ENCODE data around the gene COL9A2.
A peak's percentile ranks its signal among the peaks of the same experiment; 100 is the strongest.
"Not testable (repeated sequence)": the region's sequence is repeated elsewhere in the genome, so short reads cannot be mapped to it uniquely, and the experiment has no call there.

COL9A2 gene

GRCh38 chr1:40316595-40317393 lies at the start of gene COL9A2:
Gene COL9A2 (minus strand): TSS chr1:40317286. CDS start chr1:40317197, 89 bp downstream.
- no peak for DNase-seq (ENCODE audit: low read depth, low spot score)

DNA sequence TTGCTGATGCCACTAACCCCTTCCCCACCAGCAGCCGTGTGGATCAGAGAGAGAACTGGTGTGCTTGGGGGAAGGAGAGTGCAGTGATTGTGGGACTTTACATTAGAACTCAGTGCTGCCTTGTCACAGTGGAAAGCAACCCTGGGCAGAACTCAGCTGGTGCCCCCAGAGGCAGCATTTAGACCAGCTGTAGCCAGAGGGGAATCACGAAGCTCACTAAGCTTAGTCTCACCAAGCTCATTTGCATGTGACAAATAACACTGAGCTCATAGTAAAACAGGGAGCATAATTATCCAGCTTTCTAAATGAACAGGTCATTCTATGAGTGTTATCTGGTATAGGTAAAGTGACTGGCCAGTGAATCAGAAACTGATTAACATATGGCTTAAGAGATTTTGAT lies 46.6 kb upstream of the COL9A2 start:
- no peak for DNase-seq (ENCODE audit: low read depth, low spot score)

DNA sequence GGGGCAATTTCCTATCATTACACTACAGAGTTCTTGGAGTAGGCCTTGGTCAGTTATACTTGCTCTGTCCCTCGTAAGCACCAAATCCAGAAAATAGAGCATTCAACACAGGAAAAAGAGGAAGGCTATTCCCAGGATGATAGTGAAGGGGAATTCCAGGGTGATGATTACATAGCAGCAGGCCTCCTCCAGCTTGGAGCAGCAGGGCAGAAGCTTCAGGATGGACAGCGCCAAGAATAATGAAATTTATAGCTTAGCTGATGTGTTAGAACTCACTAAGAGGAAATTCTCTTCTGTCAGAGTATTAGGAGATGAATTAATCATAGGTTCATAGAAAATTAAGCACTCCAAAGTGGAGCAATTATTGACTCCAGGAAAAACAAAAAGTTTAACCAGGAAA lies 45.6 kb upstream of the COL9A2 start:
- DNase-seq (ENCODE audit: low read depth, low spot score) = no peak

- DNase-seq (ENCODE audit: low read depth, low spot score) = no peak
These were observed 45.1 kb upstream of the COL9A2 start for GRCh38 chr1:40362199-40362598.

- no peak for DNase-seq (ENCODE audit: low read depth, low spot score)
These were observed 44.6 kb upstream of the COL9A2 start for GRCh38 chr1:40361637-40362036.

- no peak for DNase-seq (ENCODE audit: low read depth, low spot score)
These were observed 44.1 kb upstream of the COL9A2 start for GRCh38 chr1:40361201-40361600.

DNA sequence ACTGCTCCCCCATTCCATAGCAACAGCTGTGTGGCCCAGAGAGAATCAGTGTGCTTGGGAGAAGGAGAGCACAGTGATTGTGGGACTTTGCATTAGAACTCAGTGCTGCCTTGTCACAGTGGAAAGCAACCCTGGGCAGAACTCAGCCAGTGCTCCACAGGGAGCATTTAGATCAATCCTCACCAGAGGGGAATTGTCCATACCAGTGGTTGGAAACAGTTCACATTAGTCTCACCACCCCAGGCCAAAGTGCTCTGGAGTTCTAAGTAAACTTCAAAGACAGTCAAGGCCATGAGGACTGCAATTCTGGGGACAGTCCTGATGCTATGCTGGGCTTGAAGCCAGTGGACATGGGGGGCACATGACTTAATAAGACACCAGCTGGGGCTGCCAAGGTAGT lies 43.5 kb upstream of the COL9A2 start:
- no peak for DNase-seq (ENCODE audit: low read depth, low spot score)

GRCh38 chr1:40357625-40358024 lies 40.5 kb upstream of the COL9A2 start:
- no peak for DNase-seq (ENCODE audit: low read depth, low spot score)

DNA sequence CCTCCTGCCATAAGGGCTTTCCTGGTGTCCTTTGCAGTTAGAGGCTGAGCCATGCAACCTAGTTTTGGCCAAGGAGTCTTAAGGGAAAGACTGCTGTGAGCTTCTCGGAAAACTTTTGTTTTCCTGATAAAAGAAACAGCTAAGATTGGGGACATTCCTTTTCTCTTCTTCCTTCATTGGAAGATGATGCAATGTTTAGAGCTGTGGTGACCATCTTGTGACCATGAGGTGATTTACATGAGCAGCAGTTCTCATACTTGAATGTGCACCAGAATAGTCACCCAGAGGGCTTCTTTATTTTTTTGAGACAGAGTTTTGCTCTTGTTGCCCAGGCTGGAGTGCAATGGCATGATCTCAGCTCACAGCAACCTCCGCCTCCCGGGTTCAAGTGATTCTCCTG lies 36.0 kb upstream of the COL9A2 start:
- no peak for DNase-seq (ENCODE audit: low read depth, low spot score)

- DNase-seq (ENCODE audit: low read depth, low spot score) = no peak
These were observed 35.0 kb upstream of the COL9A2 start for GRCh38 chr1:40352126-40352525.

DNA sequence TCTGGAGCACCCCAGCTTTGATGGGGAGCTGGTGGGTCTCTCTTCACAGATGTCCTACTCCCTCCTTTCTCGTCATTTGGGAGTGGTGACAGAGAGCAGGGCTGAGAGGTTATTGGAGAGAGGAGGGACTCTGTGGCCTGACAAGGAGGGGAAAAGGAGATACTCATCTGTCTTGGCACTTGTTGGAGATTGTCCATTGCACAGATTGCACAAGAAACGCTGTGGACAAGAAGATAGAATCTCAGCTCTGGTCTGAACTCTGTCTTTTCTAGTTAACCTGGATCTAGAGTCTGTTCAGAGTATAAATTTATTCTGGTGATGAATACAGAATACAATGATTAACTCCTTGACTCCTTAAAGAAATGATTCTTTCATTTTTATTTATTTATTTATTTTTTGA lies 34.0 kb upstream of the COL9A2 start:
- DNase-seq (ENCODE audit: low read depth, low spot score) = no peak

- DNase-seq (ENCODE audit: low read depth, low spot score) = no peak
These were observed 33.3 kb upstream of the COL9A2 start for GRCh38 chr1:40350391-40350790.

DNA sequence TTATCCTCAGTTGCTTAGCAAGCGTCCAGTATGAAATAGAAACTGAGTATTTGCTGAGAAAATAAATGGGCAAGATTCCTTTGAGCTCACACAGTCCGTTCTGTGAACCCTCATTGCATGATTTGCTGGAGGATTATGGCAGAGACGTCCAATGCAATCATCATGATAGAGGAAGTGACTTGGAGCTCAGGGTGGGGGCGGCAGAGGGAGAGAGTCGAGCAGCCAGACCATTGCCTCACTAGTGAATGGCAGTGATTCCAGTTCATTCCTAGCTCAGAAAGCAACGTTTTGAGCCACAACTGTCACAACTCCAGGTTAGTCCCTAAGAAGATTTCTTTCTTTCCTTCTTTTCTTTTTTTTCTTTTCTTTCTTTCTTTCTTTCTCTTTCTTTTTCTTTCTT lies 27.5 kb upstream of the COL9A2 start:
- no peak for DNase-seq (ENCODE audit: low read depth, low spot score)

DNA sequence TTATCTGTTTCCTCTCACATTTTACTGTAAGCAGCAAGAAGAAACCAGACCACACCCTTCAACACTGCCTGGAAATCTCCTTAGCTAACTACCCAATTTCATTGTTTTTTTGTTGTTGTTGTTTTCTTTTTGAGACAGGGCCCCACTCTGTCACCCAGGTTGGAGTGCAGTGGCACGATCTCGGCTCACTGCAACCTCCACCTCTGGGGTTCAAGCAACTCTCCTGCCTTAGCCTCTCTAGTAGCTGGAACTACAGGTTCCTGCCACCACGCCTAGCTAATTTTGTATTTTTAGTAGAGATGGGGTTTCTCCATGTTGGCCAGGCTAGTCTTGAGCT lies 25.3 kb upstream of the COL9A2 start:
- not testable (repeated sequence) for DNase-seq (ENCODE audit: low read depth, low spot score)

DNA sequence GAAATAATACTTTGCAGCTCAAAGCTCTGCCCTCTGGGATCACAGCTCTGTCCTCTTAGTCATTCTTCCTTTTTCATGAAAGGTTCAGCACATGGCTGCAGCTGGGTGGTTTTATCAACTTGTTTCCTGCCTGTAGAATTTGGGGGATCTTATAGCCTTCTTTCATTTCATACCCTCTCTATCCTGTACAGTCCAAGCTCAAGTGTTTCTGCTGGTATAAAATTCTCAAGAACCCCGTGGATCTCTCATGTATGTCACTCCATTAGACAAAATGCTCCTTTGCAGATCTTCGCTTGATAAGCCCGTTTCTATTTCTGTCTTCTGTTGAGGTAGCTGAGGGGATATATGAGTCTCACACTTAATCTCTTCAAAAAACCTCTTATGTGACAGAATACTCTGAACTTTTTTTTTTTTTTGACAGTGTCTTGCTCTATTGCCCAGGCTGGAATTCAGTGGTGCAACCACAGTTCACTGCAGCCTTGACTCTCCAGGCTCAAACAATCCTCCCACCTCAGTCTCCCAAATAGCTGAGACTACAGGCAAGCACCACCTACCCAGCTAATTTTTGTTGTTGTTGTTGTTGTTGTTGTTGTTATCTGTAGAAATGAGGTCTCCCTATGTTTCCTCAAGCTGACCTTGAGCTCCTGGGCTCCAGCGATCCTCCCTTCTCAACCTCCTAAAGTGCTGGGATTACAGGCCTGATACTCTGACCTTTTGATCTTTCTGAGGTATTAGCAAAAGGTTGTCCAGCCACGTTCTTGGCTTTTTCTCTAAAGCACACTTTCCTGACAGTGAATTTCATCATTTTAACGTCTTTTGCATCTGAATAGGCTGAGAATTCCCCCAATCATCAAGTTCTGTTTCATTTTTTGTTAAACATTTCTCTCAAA lies 24.6 kb upstream of the COL9A2 start:
- no peak for DNase-seq (ENCODE audit: low read depth, low spot score)

- DNase-seq (ENCODE audit: low read depth, low spot score) = no peak
These were observed 22.6 kb upstream of the COL9A2 start for GRCh38 chr1:40339420-40340323.

GRCh38 chr1:40338745-40339419 lies 21.8 kb upstream of the COL9A2 start:
- peak; percentile 71 for DNase-seq (ENCODE audit: low read depth, low spot score)

DNA sequence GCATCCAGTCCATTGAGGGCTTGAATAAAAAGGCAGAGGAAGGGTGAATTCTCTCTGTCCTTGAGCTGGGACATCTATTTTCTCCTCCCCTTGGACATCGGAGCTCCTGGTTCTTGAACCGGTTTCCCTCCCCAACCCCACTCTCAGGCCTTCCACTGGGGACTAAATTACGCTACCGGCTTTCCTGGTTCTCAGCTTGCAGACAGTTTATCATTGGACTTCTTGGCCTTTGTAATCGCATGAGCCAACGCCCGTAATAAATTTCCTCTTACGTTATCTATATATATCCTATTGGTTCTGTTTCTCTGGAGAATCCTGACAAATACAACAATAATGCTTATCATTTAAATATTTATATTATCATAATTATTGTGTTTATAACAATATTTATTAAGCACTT lies 20.4 kb upstream of the COL9A2 start:
- no peak for DNase-seq (ENCODE audit: low read depth, low spot score)

GRCh38 chr1:40332695-40333094 lies 15.6 kb upstream of the COL9A2 start:
- DNase-seq (ENCODE audit: low read depth, low spot score) = no peak

DNA sequence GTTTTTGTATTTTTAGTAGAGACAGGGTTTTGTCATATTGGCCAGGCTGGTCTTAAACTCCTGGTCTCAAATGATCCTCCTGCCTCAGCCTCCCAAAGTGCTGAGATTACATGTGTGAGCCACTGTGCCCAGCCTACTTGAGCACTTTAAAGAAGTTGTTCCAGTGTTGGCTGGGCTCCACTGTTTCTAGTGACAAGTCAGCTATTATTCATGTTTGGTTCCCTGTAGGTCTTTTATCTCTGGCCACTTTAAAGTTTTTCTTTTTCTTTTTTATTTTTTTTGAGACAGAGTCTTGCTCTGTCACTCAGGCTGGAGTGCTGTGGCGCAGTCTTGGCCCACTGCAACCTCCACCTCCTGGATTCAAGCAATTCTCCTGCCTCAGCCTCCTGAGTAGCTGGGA lies 14.3 kb upstream of the COL9A2 start:
- DNase-seq (ENCODE audit: low read depth, low spot score) = not testable (repeated sequence)

GRCh38 chr1:40318970-40319621 lies 2.0 kb upstream of the COL9A2 start:
- no peak for DNase-seq (ENCODE audit: low read depth, low spot score)

All from iPS DF 19.7 (cell line).